SK-N-SH treated with all-trans-retinoic acid at 6 μM for 48 hours (cell line): ENCODE data around the gene SLC25A29.

Source experiments
- ATAC-seq: fragments of 200-7000 bp; cut with Tn5 transposase; 3 replicates; pipeline ENCODE4 v1.9.1; 2020; ENCODE audit warnings: mild to moderate bottlenecking, moderate library complexity
- ARNTL ChIP-seq: fragments of 450-650 bp; formaldehyde crosslinking; IDR thresholded peaks from 2 replicates; pipeline ENCODE4 v1.5.0; 2020; ENCODE audit warnings: low read depth, mild to moderate bottlenecking, moderate library complexity, borderline replicate concordance
- CSDC2 ChIP-seq: fragments of 250-450 bp; sonication (Bioruptor Pico); IDR thresholded peaks from 2 replicates; pipeline ENCODE4 v1.5.0; 2020; ENCODE audit warnings: mild to moderate bottlenecking, moderate library complexity
- ESRRG ChIP-seq: fragments of 250-450 bp; sonication (Bioruptor Pico); IDR thresholded peaks from 2 replicates; pipeline ENCODE4 v1.6.1; 2021; ENCODE audit warnings: mild to moderate bottlenecking
- GLIS3 ChIP-seq: fragments of 250-450 bp; sonication (Bioruptor Pico); IDR thresholded peaks from 2 replicates; pipeline ENCODE4 v1.5.0; 2020; ENCODE audit warnings: mild to moderate bottlenecking, moderate library complexity
- ISL1 ChIP-seq: fragments of 250-450 bp; sonication (Bioruptor Pico); IDR thresholded peaks from 2 replicates; pipeline ENCODE4 v2.1.2; 2022; ENCODE audit warnings: mild to moderate bottlenecking, moderate library complexity
- OSR1 ChIP-seq: fragments of 250-450 bp; sonication (Bioruptor Pico); IDR thresholded peaks from 2 replicates; pipeline ENCODE4 v1.8.0; 2022; ENCODE audit warnings: moderate library complexity, mild to moderate bottlenecking, inconsistent platforms
- POU6F1 ChIP-seq: fragments of 250-450 bp; sonication (Bioruptor Pico); IDR thresholded peaks from 2 replicates; pipeline ENCODE4 v1.8.0; 2021; ENCODE audit warnings: low read depth, mild to moderate bottlenecking, moderate library complexity, borderline replicate concordance
- PPARA ChIP-seq: fragments of 250-450 bp; sonication (Bioruptor Pico); IDR thresholded peaks from 2 replicates; pipeline ENCODE4 v1.5.0; 2020; ENCODE audit warnings: mild to moderate bottlenecking, borderline replicate concordance
- RARB ChIP-seq: fragments of 250-450 bp; sonication (Bioruptor Pico); IDR thresholded peaks from 2 replicates; pipeline ENCODE4 v1.8.0; 2021; ENCODE audit warnings: mild to moderate bottlenecking, moderate library complexity
- SNAI2 ChIP-seq: fragments of 250-450 bp; sonication (Bioruptor Pico); IDR thresholded peaks from 2 replicates; pipeline ENCODE4 v1.5.0; 2020; ENCODE audit warnings: mild to moderate bottlenecking, moderate library complexity
- TCF4 ChIP-seq: fragments of 250-450 bp; sonication (Bioruptor Pico); IDR thresholded peaks from 2 replicates; pipeline ENCODE4 v1.8.0; 2021; ENCODE audit warnings: mild to moderate bottlenecking, moderate library complexity, borderline replicate concordance
- TOX ChIP-seq: fragments of 250-450 bp; sonication (Bioruptor Pico); IDR thresholded peaks from 2 replicates; pipeline ENCODE4 v1.8.0; 2021; ENCODE audit warnings: mild to moderate bottlenecking, moderate library complexity, borderline replicate concordance
- TSHZ2 ChIP-seq: fragments of 250-450 bp; sonication (Bioruptor Pico); IDR thresholded peaks from 2 replicates; pipeline ENCODE4 v1.5.0; 2020; ENCODE audit warnings: mild to moderate bottlenecking, moderate library complexity
- ZC3H10 ChIP-seq: fragments of 250-450 bp; sonication (Bioruptor Pico); IDR thresholded peaks from 2 replicates; pipeline ENCODE4 v1.5.1; 2021; ENCODE audit warnings: mild to moderate bottlenecking, moderate library complexity
- ZFP3 ChIP-seq: fragments of 250-450 bp; sonication (Bioruptor Pico); IDR thresholded peaks from 2 replicates; pipeline ENCODE4 v1.5.0; 2020; ENCODE audit warnings: mild to moderate bottlenecking, moderate library complexity
- ZFP30 ChIP-seq: fragments of 450-650 bp; formaldehyde crosslinking; IDR thresholded peaks from 2 replicates; pipeline ENCODE4 v1.5.0; 2022; ENCODE audit warnings: mild to moderate bottlenecking, moderate library complexity
- ZNF565 ChIP-seq: fragments of 450-650 bp; formaldehyde crosslinking; conservative IDR thresholded peaks from 2 replicates; pipeline ENCODE4 v1.5.0; 2020; ENCODE audit warnings: low read depth, mild to moderate bottlenecking, moderate library complexity
- ZNF70 ChIP-seq: fragments of 450-650 bp; formaldehyde crosslinking; IDR thresholded peaks from 2 replicates; pipeline ENCODE4 v1.5.0; 2020; ENCODE audit warnings: mild to moderate bottlenecking, moderate library complexity
- ZNF8 ChIP-seq: fragments of 450-650 bp; formaldehyde crosslinking; IDR thresholded peaks from 2 replicates; pipeline ENCODE4 v1.5.0; 2020; ENCODE audit warnings: mild to moderate bottlenecking, moderate library complexity
- TF ChIP-seq, protein P1 (sequence below): fragments of 250-450 bp; sonication (Bioruptor Pico); IDR thresholded peaks from 2 replicates; pipeline ENCODE4 v1.5.1; 2021; ENCODE audit warnings: mild to moderate bottlenecking, moderate library complexity
- TF ChIP-seq, protein P2 (sequence below): fragments of 250-450 bp; sonication (Bioruptor Pico); IDR thresholded peaks from 2 replicates; pipeline ENCODE4 v1.8.0; 2020; ENCODE audit warnings: mild to moderate bottlenecking, moderate library complexity, borderline replicate concordance
- TF ChIP-seq, protein P3 (sequence below): fragments of 250-450 bp; sonication (Bioruptor Pico); IDR thresholded peaks from 2 replicates; pipeline ENCODE4 v1.5.1; 2020; ENCODE audit warnings: low read depth, mild to moderate bottlenecking, moderate library complexity

The SLC25A29 gene

GRCh38 chr14:100332071-100332639 is 25.9 kb upstream of the SLC25A29 start (continued):
- TF ChIP-seq, protein P1, sequence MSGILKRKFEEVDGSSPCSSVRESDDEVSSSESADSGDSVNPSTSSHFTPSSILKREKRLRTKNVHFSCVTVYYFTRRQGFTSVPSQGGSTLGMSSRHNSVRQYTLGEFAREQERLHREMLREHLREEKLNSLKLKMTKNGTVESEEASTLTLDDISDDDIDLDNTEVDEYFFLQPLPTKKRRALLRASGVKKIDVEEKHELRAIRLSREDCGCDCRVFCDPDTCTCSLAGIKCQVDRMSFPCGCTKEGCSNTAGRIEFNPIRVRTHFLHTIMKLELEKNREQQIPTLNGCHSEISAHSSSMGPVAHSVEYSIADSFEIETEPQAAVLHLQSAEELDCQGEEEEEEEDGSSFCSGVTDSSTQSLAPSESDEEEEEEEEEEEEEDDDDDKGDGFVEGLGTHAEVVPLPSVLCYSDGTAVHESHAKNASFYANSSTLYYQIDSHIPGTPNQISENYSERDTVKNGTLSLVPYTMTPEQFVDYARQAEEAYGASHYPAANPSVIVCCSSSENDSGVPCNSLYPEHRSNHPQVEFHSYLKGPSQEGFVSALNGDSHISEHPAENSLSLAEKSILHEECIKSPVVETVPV (CRISPR knock-in tag): no peak
- TF ChIP-seq ZFP30 (CRISPR knock-in tag): no peak
- no peak for TF ChIP-seq ZNF565 (CRISPR knock-in tag)

- TF ChIP-seq ISL1 (CRISPR knock-in tag) (no peak), ZNF70 (no peak), ZC3H10 (CRISPR knock-in tag) (no peak), TCF4 (CRISPR knock-in tag) (no peak), ARNTL (CRISPR knock-in tag) (no peak), GLIS3 (no peak), TOX (CRISPR knock-in tag) (no peak), OSR1 (no peak), SNAI2 (CRISPR knock-in tag) (no peak), CSDC2 (no peak), ESRRG (CRISPR knock-in tag) (no peak), ZFP3 (CRISPR knock-in tag) (no peak), TSHZ2 (CRISPR knock-in tag) (no peak), POU6F1 (CRISPR knock-in tag) (no peak), ZNF565 (CRISPR knock-in tag) (no peak)
- TF ChIP-seq, protein P2, sequence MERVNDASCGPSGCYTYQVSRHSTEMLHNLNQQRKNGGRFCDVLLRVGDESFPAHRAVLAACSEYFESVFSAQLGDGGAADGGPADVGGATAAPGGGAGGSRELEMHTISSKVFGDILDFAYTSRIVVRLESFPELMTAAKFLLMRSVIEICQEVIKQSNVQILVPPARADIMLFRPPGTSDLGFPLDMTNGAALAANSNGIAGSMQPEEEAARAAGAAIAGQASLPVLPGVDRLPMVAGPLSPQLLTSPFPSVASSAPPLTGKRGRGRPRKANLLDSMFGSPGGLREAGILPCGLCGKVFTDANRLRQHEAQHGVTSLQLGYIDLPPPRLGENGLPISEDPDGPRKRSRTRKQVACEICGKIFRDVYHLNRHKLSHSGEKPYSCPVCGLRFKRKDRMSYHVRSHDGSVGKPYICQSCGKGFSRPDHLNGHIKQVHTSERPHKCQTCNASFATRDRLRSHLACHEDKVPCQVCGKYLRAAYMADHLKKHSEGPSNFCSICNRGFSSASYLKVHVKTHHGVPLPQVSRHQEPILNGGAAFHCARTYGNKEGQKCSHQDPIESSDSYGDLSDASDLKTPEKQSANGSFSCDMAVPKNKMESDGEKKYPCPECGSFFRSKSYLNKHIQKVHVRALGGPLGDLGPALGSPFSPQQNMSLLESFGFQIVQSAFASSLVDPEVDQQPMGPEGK (CRISPR knock-in tag): no peak
- TF ChIP-seq, protein P1 (CRISPR knock-in tag): no peak
- TF ChIP-seq, protein P3, sequence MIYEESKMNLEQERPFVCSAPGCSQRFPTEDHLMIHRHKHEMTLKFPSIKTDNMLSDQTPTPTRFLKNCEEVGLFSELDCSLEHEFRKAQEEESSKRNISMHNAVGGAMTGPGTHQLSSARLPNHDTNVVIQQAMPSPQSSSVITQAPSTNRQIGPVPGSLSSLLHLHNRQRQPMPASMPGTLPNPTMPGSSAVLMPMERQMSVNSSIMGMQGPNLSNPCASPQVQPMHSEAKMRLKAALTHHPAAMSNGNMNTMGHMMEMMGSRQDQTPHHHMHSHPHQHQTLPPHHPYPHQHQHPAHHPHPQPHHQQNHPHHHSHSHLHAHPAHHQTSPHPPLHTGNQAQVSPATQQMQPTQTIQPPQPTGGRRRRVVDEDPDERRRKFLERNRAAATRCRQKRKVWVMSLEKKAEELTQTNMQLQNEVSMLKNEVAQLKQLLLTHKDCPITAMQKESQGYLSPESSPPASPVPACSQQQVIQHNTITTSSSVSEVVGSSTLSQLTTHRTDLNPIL (CRISPR knock-in tag): no peak
- TF ChIP-seq, all 23 proteins: peak for 0
- no peak for ATAC-seq
Observed at GRCh38 chr14:100330388-100330931, 24.2 kb upstream of the SLC25A29 start.

DNA sequence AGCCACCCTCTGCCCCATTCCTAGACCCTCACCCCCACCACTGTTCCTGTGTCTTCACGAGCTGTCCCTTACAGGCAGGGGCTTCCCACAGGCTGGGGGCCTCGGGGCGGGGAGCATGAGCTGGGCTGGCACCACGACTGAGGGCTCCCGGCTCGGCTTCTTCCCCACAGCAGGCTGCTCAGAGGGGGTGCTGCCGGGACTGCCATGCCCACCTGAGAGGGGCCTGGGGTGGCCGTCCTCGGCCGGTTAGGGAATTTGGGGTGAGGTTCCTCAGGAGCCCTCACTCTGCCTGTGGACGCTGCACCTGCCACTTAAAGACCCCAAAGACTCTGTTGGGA is 23.7 kb upstream of the SLC25A29 start:
- no peak for ATAC-seq
- TF ChIP-seq OSR1 (no peak), ZNF565 (CRISPR knock-in tag) (no peak), ZNF8 (CRISPR knock-in tag) (no peak), POU6F1 (CRISPR knock-in tag) (no peak), RARB (CRISPR knock-in tag) (no peak), PPARA (no peak), ZC3H10 (CRISPR knock-in tag) (no peak), SNAI2 (CRISPR knock-in tag) (no peak), ARNTL (CRISPR knock-in tag) (no peak), CSDC2 (no peak), ZFP3 (CRISPR knock-in tag) (no peak), ZNF70 (no peak)
- TF ChIP-seq, protein P2 (CRISPR knock-in tag): no peak
